HepG2 (cell line): ENCODE measurements around the gene OSBPL2. TPM values are rescaled to one million over a fixed set of nuclear protein-coding genes. Genes with fewer than 3 reads are reported as not detected.

Experiments
- ATF7 ChIP-seq, 2 experiments: fragments of 450-650 bp in 1 of 2; sonication (generic) in 1 of 2; formaldehyde crosslinking in 1 of 2; IDR thresholded peaks; 2 replicates each; pipeline versions ENCODE4 v1.4.0 to v1.6.1; 2016 to 2020; ENCODE audit warnings: antibody characterized with exemption in 1 of 2, mild to moderate bottlenecking in 1 of 2, missing genetic modification reagents in 1 of 2
- CC2D1A ChIP-seq: sonication (generic); formaldehyde crosslinking; IDR thresholded peaks from 2 replicates; pipeline ENCODE4 v1.8.1; 2023; ENCODE audit warnings: mild to moderate bottlenecking, missing genetic modification reagents
- CENPBD1 ChIP-seq: sonication (generic); formaldehyde crosslinking; IDR thresholded peaks from 2 replicates; pipeline ENCODE4 v1.8.0; 2022; ENCODE audit warnings: missing genetic modification reagents, low read depth, mild to moderate bottlenecking, borderline replicate concordance
- HOXA3 ChIP-seq: sonication (generic); formaldehyde crosslinking; IDR thresholded peaks from 2 replicates; pipeline ENCODE4 v1.5.0; 2020; ENCODE audit warnings: missing genetic modification reagents
- PATZ1 ChIP-seq: sonication (generic); formaldehyde crosslinking; IDR thresholded peaks from 2 replicates; pipeline ENCODE4 v1.4.0; 2020; ENCODE audit warnings: missing genetic modification reagents
- PBX3 ChIP-seq: sonication (generic); formaldehyde crosslinking; IDR thresholded peaks from 2 replicates; pipeline ENCODE4 v1.8.1; 2023; ENCODE audit warnings: missing genetic modification reagents, inconsistent platforms, borderline replicate concordance
- PHF20 ChIP-seq: sonication (generic); formaldehyde crosslinking; IDR thresholded peaks from 2 replicates; pipeline ENCODE4 v1.5.0; 2020; ENCODE audit warnings: mild to moderate bottlenecking, missing genetic modification reagents
- PLSCR1 ChIP-seq: sonication (generic); formaldehyde crosslinking; IDR thresholded peaks from 2 replicates; pipeline ENCODE4 v1.5.0; 2020; ENCODE audit warnings: missing genetic modification reagents, mild to moderate bottlenecking, borderline replicate concordance
- POLR2G ChIP-seq: fragments of 200-400 bp; formaldehyde crosslinking; IDR thresholded peaks from 2 replicates; pipeline ENCODE4 v1.6.1; 2018; ENCODE audit warnings: mild to moderate bottlenecking, low read depth, low read length, moderate library complexity
- THRA ChIP-seq: sonication (generic); formaldehyde crosslinking; IDR thresholded peaks from 2 replicates; pipeline ENCODE4 v1.4.0; 2020; ENCODE audit warnings: missing genetic modification reagents, borderline replicate concordance
- ZMYM3 ChIP-seq: sonication (generic); formaldehyde crosslinking; IDR thresholded peaks from 2 replicates; pipeline ENCODE4 v1.5.1; 2020; ENCODE audit warnings: mild to moderate bottlenecking, missing genetic modification reagents
- ZNF10 ChIP-seq: sonication (generic); formaldehyde crosslinking; IDR thresholded peaks from 2 replicates; pipeline ENCODE4 v1.4.0; 2020; ENCODE audit warnings: mild to moderate bottlenecking, low read depth, missing genetic modification reagents, borderline replicate concordance
- ZNF136 ChIP-seq: sonication (generic); formaldehyde crosslinking; IDR thresholded peaks from 2 replicates; pipeline ENCODE4 v1.8.1; 2022; ENCODE audit warnings: low read depth, mild to moderate bottlenecking, moderate library complexity, missing genetic modification reagents
- ZNF17 ChIP-seq: sonication (generic); formaldehyde crosslinking; IDR thresholded peaks from 2 replicates; pipeline ENCODE4 v1.5.0; 2020; ENCODE audit warnings: mild to moderate bottlenecking, missing genetic modification reagents
- ZNF251 ChIP-seq: sonication (generic); formaldehyde crosslinking; IDR thresholded peaks from 2 replicates; pipeline ENCODE4 v1.9.0; 2021; ENCODE audit warnings: mild to moderate bottlenecking, missing genetic modification reagents
- ZNF414 ChIP-seq: sonication (generic); formaldehyde crosslinking; IDR thresholded peaks from 2 replicates; pipeline ENCODE4 v1.5.0; 2020; ENCODE audit warnings: missing genetic modification reagents
- ZNF672 ChIP-seq: sonication (generic); formaldehyde crosslinking; IDR thresholded peaks from 2 replicates; pipeline ENCODE4 v1.8.1; 2022; ENCODE audit warnings: missing genetic modification reagents
- ZNF883 ChIP-seq: sonication (generic); formaldehyde crosslinking; IDR thresholded peaks from 2 replicates; pipeline ENCODE4 v1.5.1; 2020; ENCODE audit warnings: mild to moderate bottlenecking, missing genetic modification reagents; ENCODE audit errors: not compliant biosample characterization
- ZXDC ChIP-seq: sonication (generic); formaldehyde crosslinking; IDR thresholded peaks from 2 replicates; pipeline ENCODE4 v1.5.0; 2020; ENCODE audit warnings: mild to moderate bottlenecking, missing genetic modification reagents
- polyA plus RNA-seq, 8 experiments: library from polyadenylated mRNA; depleted of rRNA in 3 of 8; stranded (reverse) in 7 of 8; unstranded in 1 of 8; fragments of >200 nt; fragmentation: Illumina TruSeq in 4 of 8; extraction: Trizol in 4 of 8; gene quantifications; 2 replicates each; pipeline versions ENCODE4 v1.2.1 to v1.2.3, GENCODE V29; 2011 to 2016; ENCODE audit warnings: low read depth in 4 of 8, missing spikeins in 1 of 8, mixed read lengths in 1 of 8; ENCODE audit not compliant: insufficient read depth in 1 of 8
- total RNA-seq, 5 experiments: library from RNA; depleted of rRNA; stranded (reverse); fragments of >200 nt; fragmentation: Illumina TruSeq; extraction: Trizol; gene quantifications; 2 replicates each; pipeline ENCODE4 v1.2.3, GENCODE V29; 2016; ENCODE audit warnings: low read depth in 1 of 5

The OSBPL2 gene
- total and polyA plus RNA-seq, 2 of the 13 experiments (the other 11 are each of a cell fraction or from before 2014, with no cell fraction given): 18.5 to 37.4 TPM

- TF ChIP-seq CENPBD1: no peak
- TF ChIP-seq ZNF883: peak; percentile 89
- TF ChIP-seq PBX3 (CRISPR knock-in tag): 0 out of 2 replicates have a peak, but pooled peaks have one; percentile 40
- TF ChIP-seq ZNF672 (CRISPR knock-in tag): no peak
- TF ChIP-seq ZNF136 (CRISPR knock-in tag): no peak
- no peak for TF ChIP-seq ZNF251 (CRISPR knock-in tag)
- no peak for TF ChIP-seq PLSCR1 (CRISPR knock-in tag)
- TF ChIP-seq HOXA3 (CRISPR knock-in tag): peak; percentile 64
- peak; percentile 69 for TF ChIP-seq PATZ1
- TF ChIP-seq ZXDC (CRISPR knock-in tag): no peak; the same call in 1 of the 2 replicates
- TF ChIP-seq CC2D1A (CRISPR knock-in tag): no peak
- no peak for TF ChIP-seq ZNF10 (CRISPR knock-in tag)
- peak; percentile 84 for TF ChIP-seq THRA
- no peak for TF ChIP-seq POLR2G
- 0 out of 2 replicates have a peak, but pooled peaks have one; percentile 11 for TF ChIP-seq ZNF17 (CRISPR knock-in tag)
- TF ChIP-seq ZMYM3: no peak
- TF ChIP-seq ZNF414 (CRISPR knock-in tag): no peak
- TF ChIP-seq PHF20 (CRISPR knock-in tag): no peak
- TF ChIP-seq ATF7 (IDR thresholded peaks at IDR 0.05): no peak
- TF ChIP-seq ATF7 (CRISPR knock-in tag; IDR thresholded peaks at IDR 0.05): no peak
Observed at GRCh38 chr20:62219992-62220665, 18.2 kb upstream of the OSBPL2 start, which contains the start of gene HRH3 (continued).
